ENCODE results near the gene KRT15. TPM values are rescaled to one million over a fixed set of nuclear protein-coding genes. Genes with fewer than 3 reads are reported as not detected.
A peak's percentile ranks its signal among the peaks of the same experiment; 100 is the strongest.

KRT15 gene
- polyA plus RNA-seq, 1 of the 3 experiments (the other 2 are of a cell fraction) = 16.9 TPM

GRCh38 chr17:41531993-41532392, 13.3 kb upstream of the KRT15 start:
- Histone ChIP-seq H3K4me1 (ENCODE audit: control insufficient read depth in 1 of 2, insufficient read depth in 2 of 2, low read depth in 1 of 2, low read length in 1 of 2) (peaks cover 24 to 49% of the 10 kb centered on the region in 2 experiments), H3F3A (replicated peaks; ENCODE audit: insufficient read depth) (peaks cover 17% of the 10 kb centered on the region), H2AFZ (ENCODE audit: low read depth) (no peak overlapping the region), H3K9me2 (no peaks in the 10 kb centered on the region), H3K9ac (no peak overlapping the region), H3K9me3 (no peaks in the 10 kb centered on the region), H3K4me2 (no peak overlapping the region), H3K36me3 (replicated peaks in 1 of 2; ENCODE audit: control insufficient read depth in 1 of 2, insufficient read depth in 2 of 2, low read length in 1 of 2) (no peaks in the 10 kb centered on the region), H3K27ac (ENCODE audit: low read depth in 2 of 2, low read length in 1 of 2) (peak overlapping the region in 1 of 2 experiments; percentile 99; a peak in 2 of 4 replicates), H3K4me3 (ENCODE audit: low read depth in 2 of 2, low read length in 1 of 2) (no peak overlapping the region), H4K20me1 (ENCODE audit: insufficient read depth) (no peaks in the 10 kb centered on the region), H3K79me2 (ENCODE audit: insufficient read depth) (no peaks in the 10 kb centered on the region), H3K27me3 (ENCODE audit: insufficient read depth) (no peaks in the 10 kb centered on the region)
- TF ChIP-seq POLR2AphosphoS5 (IDR thresholded peaks at IDR 0.05; ENCODE audit: low read depth, low read length) (no peak), TAF1 (IDR thresholded peaks at IDR 0.05; ENCODE audit: borderline replicate concordance, low read depth, low read length) (no peak), CHD2 (IDR thresholded peaks at IDR 0.05; ENCODE audit: low read length, partially characterized antibody) (no peak), MEF2A (IDR thresholded peaks at IDR 0.05; ENCODE audit: borderline replicate concordance, low read depth) (no peak), GATA2 (CRISPR knock-in tag; IDR thresholded peaks at IDR 0.05) (no peak), PBX3 (IDR thresholded peaks at IDR 0.05) (no peak), SIN3A (IDR thresholded peaks at IDR 0.05; ENCODE audit: borderline replicate concordance, low read depth, low read length) (no peak), RCOR1 (IDR thresholded peaks at IDR 0.05; ENCODE audit: low read length) (no peak), EP300 (IDR thresholded peaks at IDR 0.05; ENCODE audit: borderline replicate concordance in 1 of 2, low read depth in 1 of 2, low read length in 1 of 2) (no peak), ZBTB33 (IDR thresholded peaks at IDR 0.05; ENCODE audit: borderline replicate concordance, low read depth) (no peak), MXI1 (IDR thresholded peaks at IDR 0.05; ENCODE audit: low read depth, low read length) (no peak), USF2 (IDR thresholded peaks at IDR 0.05; ENCODE audit: borderline replicate concordance, low read depth, low read length) (no peak), TCF12 (IDR thresholded peaks at IDR 0.05) (no peak)
- TF ChIP-seq, protein P1, sequence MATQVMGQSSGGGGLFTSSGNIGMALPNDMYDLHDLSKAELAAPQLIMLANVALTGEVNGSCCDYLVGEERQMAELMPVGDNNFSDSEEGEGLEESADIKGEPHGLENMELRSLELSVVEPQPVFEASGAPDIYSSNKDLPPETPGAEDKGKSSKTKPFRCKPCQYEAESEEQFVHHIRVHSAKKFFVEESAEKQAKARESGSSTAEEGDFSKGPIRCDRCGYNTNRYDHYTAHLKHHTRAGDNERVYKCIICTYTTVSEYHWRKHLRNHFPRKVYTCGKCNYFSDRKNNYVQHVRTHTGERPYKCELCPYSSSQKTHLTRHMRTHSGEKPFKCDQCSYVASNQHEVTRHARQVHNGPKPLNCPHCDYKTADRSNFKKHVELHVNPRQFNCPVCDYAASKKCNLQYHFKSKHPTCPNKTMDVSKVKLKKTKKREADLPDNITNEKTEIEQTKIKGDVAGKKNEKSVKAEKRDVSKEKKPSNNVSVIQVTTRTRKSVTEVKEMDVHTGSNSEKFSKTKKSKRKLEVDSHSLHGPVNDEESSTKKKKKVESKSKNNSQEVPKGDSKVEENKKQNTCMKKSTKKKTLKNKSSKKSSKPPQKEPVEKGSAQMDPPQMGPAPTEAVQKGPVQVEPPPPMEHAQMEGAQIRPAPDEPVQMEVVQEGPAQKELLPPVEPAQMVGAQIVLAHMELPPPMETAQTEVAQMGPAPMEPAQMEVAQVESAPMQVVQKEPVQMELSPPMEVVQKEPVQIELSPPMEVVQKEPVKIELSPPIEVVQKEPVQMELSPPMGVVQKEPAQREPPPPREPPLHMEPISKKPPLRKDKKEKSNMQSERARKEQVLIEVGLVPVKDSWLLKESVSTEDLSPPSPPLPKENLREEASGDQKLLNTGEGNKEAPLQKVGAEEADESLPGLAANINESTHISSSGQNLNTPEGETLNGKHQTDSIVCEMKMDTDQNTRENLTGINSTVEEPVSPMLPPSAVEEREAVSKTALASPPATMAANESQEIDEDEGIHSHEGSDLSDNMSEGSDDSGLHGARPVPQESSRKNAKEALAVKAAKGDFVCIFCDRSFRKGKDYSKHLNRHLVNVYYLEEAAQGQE (IDR thresholded peaks at IDR 0.05; ENCODE audit: low read depth, low read length) = no peak
- 60% methylated on average over 1 of the region's 1 CpG for WGBS (ENCODE audit: low lambda C conversion rate)
- POLR2A ChIA-PET = no interaction called here
- CTCF ChIA-PET = interaction anchor here (0.6 to 10.6 kb wide), 7 partner anchors 10 to 635 kb away, joined by 3 to 144 read pairs (median 12); no protein-coding TSS in a partner anchor
- no peak for DNase-seq

All from SK-N-SH (cell line).